GM12878 (cell line): ENCODE results near the gene GALNT18. TPM values are rescaled to one million over a fixed set of nuclear protein-coding genes. Genes with fewer than 3 reads are reported as not detected.

ENCODE experiments used
- ATAC-seq: fragments of 200-7000 bp; cut with Tn5 transposase; 3 replicates; pipeline ENCODE4 v1.9.1; 2020; ENCODE audit warnings: mild to moderate bottlenecking, moderate library complexity
- BruUV-seq: library from RNA; stranded (reverse); fragments of 400-500 nt; replicated peaks from 2 replicates; lab custom pipeline; 2021; lab: Mats Ljungman, UMichigan
- CTCF ChIA-PET: fragments of 300-600 bp; sonication (Branson Sonifier 250); formaldehyde crosslinking; extraction: SDS; loops from one replicate; lab custom pipeline; 2021; ENCODE audit warnings: inconsistent platforms; lab: Yijun Ruan, JAX
- POLR2A ChIA-PET: fragments of 350-600 bp; formaldehyde crosslinking; extraction: SDS; loops from one replicate; lab custom pipeline; 2021; ENCODE audit warnings: inconsistent platforms; lab: Charles Lee
- RAD21 ChIA-PET: fragments of 300-600 bp; sonication (Branson Sonifier 250); formaldehyde crosslinking; loops from one replicate; lab custom pipeline; 2023; ENCODE audit warnings: antibody characterized with exemption; ENCODE audit not compliant: unreplicated experiment; lab: Charles Lee
- SMC1A ChIA-PET: fragments of 300-600 bp; sonication (Branson Sonifier 250); formaldehyde crosslinking; loops from one replicate; lab custom pipeline; 2023; ENCODE audit not compliant: unreplicated experiment, uncharacterized antibody; lab: Charles Lee
- DNase-seq: peaks from one replicate; pipeline ENCODE4 v3.0.0-alpha.2; 2011; ENCODE audit warnings: low read depth, low spot score
- FAIRE-seq: peaks from 3 replicates; lab custom pipeline; 2011; peaks lifted over from hg19 to GRCh38; lab: Jason Lieb, UNC
- H2AFZ ChIP-seq: 2 replicates; pipeline ENCODE4 v1.6.0; 2011; ENCODE audit warnings: low read depth, low read length, control low read depth; ENCODE audit not compliant: control insufficient read depth
- H3K27ac ChIP-seq: 2 replicates; pipeline ENCODE4 v1.5.1; 2011; ENCODE audit warnings: control low read depth; ENCODE audit not compliant: control insufficient read depth, insufficient read depth
- H3K27me3 ChIP-seq, 2 experiments: replicated peaks in 1 of 2; 2 replicates each; pipeline versions ENCODE4 v1.6.0 to v1.6.1; 2011; ENCODE audit warnings: low read length in 1 of 2; ENCODE audit not compliant: control insufficient read depth in 2 of 2, insufficient read depth in 2 of 2
- H3K36me3 ChIP-seq, 2 experiments: 2 replicates each; pipeline ENCODE4 v1.5.1; 2011; ENCODE audit warnings: low read length in 1 of 2; ENCODE audit not compliant: control insufficient read depth in 2 of 2, insufficient read depth in 2 of 2
- H3K4me1 ChIP-seq: 2 replicates; pipeline ENCODE4 v1.6.1; 2011; ENCODE audit warnings: mild to moderate bottlenecking, low read length, moderate library complexity, mixed read lengths; ENCODE audit not compliant: control insufficient read depth, insufficient read depth
- H3K4me2 ChIP-seq: 2 replicates; pipeline ENCODE4 v1.6.0; 2011; ENCODE audit warnings: control low read depth; ENCODE audit not compliant: control insufficient read depth, insufficient read depth
- H3K4me3 ChIP-seq: fragments of 200-600 bp; sonication (generic); 2 replicates; pipeline ENCODE4 v1.5.1; 2016
- H3K79me2 ChIP-seq: 2 replicates; pipeline ENCODE4 v1.6.0; 2011; ENCODE audit warnings: low read length; ENCODE audit not compliant: control insufficient read depth, insufficient read depth
- H3K9ac ChIP-seq: 2 replicates; pipeline ENCODE4 v1.8.0; 2011; ENCODE audit warnings: low read length, control low read depth, mixed read lengths; ENCODE audit not compliant: control insufficient read depth, insufficient read depth
- H3K9me3 ChIP-seq: replicated peaks from 3 replicates; pipeline ENCODE4 v1.5.1; 2011; ENCODE audit warnings: mild to moderate bottlenecking, low read length; ENCODE audit not compliant: control insufficient read depth, insufficient read depth
- H4K20me1 ChIP-seq: 2 replicates; pipeline ENCODE4 v1.6.0; 2011; ENCODE audit not compliant: control insufficient read depth, insufficient read depth
- BACH1 ChIP-seq: fragments of 450-650 bp; IDR thresholded peaks from 2 replicates; pipeline ENCODE4 v1.6.1; 2017; ENCODE audit warnings: mild to moderate bottlenecking, borderline replicate concordance
- CBX3 ChIP-seq: fragments of 200-600 bp; sonication (generic); IDR thresholded peaks from 2 replicates; pipeline ENCODE4 v1.6.1; 2016; ENCODE audit warnings: low read depth, borderline replicate concordance
- CHD1 ChIP-seq: IDR thresholded peaks from 2 replicates; pipeline ENCODE4 v1.6.1; 2012; ENCODE audit warnings: low read depth, low read length, improper control_type of control experiment
- CHD2 ChIP-seq: IDR thresholded peaks from 2 replicates; pipeline ENCODE4 v1.6.1; 2011; ENCODE audit warnings: low read depth, low read length, improper control_type of control experiment, borderline replicate concordance
- ETV6 ChIP-seq, 2 experiments: fragments of 450-650 bp in 1 of 2; IDR thresholded peaks in 1 of 2; conservative IDR thresholded peaks in 1 of 2; 2 replicates each; pipeline ENCODE4 v1.6.1; 2014; ENCODE audit warnings: antibody characterized with exemption in 1 of 2, borderline replicate concordance in 1 of 2, low read depth in 1 of 2, mild to moderate bottlenecking in 1 of 2, moderate library complexity in 1 of 2
- HDAC2 ChIP-seq: fragments of 200-600 bp; sonication (generic); IDR thresholded peaks from 2 replicates; pipeline ENCODE4 v1.6.1; 2017
- IRF4 ChIP-seq: IDR thresholded peaks from 2 replicates; pipeline ENCODE4 v1.6.1; 2011; ENCODE audit warnings: low read depth, low read length
- JUND ChIP-seq: IDR thresholded peaks from 2 replicates; pipeline ENCODE4 v1.6.1; 2012; ENCODE audit warnings: low read depth, mild to moderate bottlenecking, low read length, improper control_type of control experiment, moderate library complexity
- MXI1 ChIP-seq: fragments of 150-350 bp; IDR thresholded peaks from 2 replicates; pipeline ENCODE4 v1.6.1; 2011; ENCODE audit warnings: low read depth, mild to moderate bottlenecking, inconsistent platforms, low read length, improper control_type of control experiment
- NR2F1 ChIP-seq: fragments of 450-650 bp; conservative IDR thresholded peaks from 2 replicates; pipeline ENCODE4 v1.6.1; 2017; ENCODE audit warnings: mild to moderate bottlenecking
- POLR2A ChIP-seq: IDR thresholded peaks from 2 replicates; pipeline ENCODE4 v1.6.1; 2011; ENCODE audit warnings: low read depth, mild to moderate bottlenecking, low read length
- RCOR1 ChIP-seq: conservative IDR thresholded peaks from 2 replicates; pipeline ENCODE4 v1.6.1; 2012; ENCODE audit warnings: low read depth, low read length, improper control_type of control experiment
- TARDBP ChIP-seq: IDR thresholded peaks from 2 replicates; pipeline ENCODE4 v1.6.1; 2016; ENCODE audit warnings: borderline replicate concordance
- TCF12 ChIP-seq: IDR thresholded peaks from 2 replicates; pipeline ENCODE4 v1.6.1; 2011; ENCODE audit warnings: low read depth, mild to moderate bottlenecking, low read length
- TCF3 ChIP-seq: IDR thresholded peaks from 2 replicates; pipeline ENCODE4 v1.6.1; 2012; ENCODE audit warnings: low read depth, mild to moderate bottlenecking, low read length, borderline replicate concordance; ENCODE audit not compliant: insufficient read depth
- WGBS: methylation state at CpG from one replicate; pipeline ENCODE4 v1.1.6; 2016; ENCODE audit warnings: low lambda C conversion rate; ENCODE audit not compliant: insufficient replicate concordance, insufficient coverage; ENCODE audit errors: missing lambda C conversion rate; 5-methylcytosine and 5-hydroxymethylcytosine counted together
- in situ Hi-C: fragments of 300-500 bp; cut with MboI; formaldehyde crosslinking; loops from 9 replicates; pipeline ENCODE4 v1.14.3; 2018; ENCODE audit warnings: mixed read lengths
- intact Hi-C: fragments of 100-400 bp; cut with micrococcal nuclease; formaldehyde crosslinking; loops from one replicate; pipeline ENCODE4 v1.14.2; 2022; ENCODE audit not compliant: unreplicated experiment
- polyA plus RNA-seq, 11 experiments: library from polyadenylated mRNA; depleted of rRNA in 4 of 11; unstranded in 6 of 11; stranded (reverse) in 5 of 11; fragments of >200 nt; fragmentation: Nextera tagmentation in 4 of 11; fragmentation: Illumina TruSeq in 1 of 11; extraction: Ambion mirVana in 4 of 11; extraction: Trizol in 1 of 11; gene quantifications; 1 replicate in 1 of 11; 2 replicates in 10 of 11; pipeline versions ENCODE4 v1.2.1 to v1.2.3, GENCODE V29; 2011 to 2016; ENCODE audit warnings: inconsistent platforms in 2 of 11, missing spikeins in 2 of 11, low read depth in 1 of 11
- total RNA-seq, 4 experiments: library from RNA; depleted of rRNA in 3 of 4; stranded (reverse); fragments of >200 nt in 3 of 4; fragmentation: Illumina TruSeq in 1 of 4; extraction: Trizol in 1 of 4; gene quantifications; 2 replicates each; pipeline versions ENCODE4 v1.2.1 to v1.2.3, GENCODE V29; 2013 to 2021
- TF ChIP-seq, protein P1 (sequence below): fragments of 150-350 bp; IDR thresholded peaks from 2 replicates; pipeline ENCODE4 v1.6.1; 2016; ENCODE audit warnings: low read depth, low read length

The GALNT18 gene
- total and polyA plus RNA-seq, 10 of the 15 experiments (the other 5 are each of a cell fraction or from before 2014, with no cell fraction given): 1.2 to 14.2 (median 6.3) TPM

DNA sequence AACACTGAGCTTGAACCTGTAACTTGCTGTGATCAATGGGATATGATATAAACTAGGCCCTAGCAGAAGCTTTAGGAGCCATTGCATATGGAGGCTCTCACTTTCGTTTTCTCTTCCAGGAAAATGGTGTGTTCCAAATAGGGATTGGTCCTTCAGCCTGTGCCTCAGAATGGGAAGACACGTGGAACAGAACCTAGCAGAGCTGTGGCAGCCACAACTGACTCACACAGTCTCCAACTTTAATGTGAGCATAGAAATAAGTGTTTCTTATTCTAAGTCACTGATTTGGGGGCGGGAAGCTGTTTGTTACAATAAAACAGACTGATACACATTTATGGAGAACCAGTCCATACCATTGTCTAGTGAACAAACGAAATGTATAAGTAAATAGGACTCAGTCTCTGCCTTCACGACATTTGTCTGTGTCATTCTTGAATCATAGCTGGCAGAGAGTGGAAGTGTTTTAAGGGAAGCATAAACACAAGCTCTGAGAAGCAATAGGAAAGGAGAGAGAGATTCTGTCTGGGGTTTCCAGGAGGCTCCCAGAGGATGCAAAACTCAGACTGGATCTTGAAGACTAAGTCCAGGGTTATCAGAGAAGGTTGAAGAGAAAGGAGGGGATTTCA lies 97.3 kb downstream of the GALNT18 start:
- in situ Hi-C loops (no loop called here), intact Hi-C loops (no loop called here)
- Histone ChIP-seq H3K4me3 (no peak overlapping the region), H3K9me3 (no peaks in the 10 kb centered on the region), H3K4me1 (peaks cover 3% of the 10 kb centered on the region), H3K4me2 (0 out of 2 replicates have a peak overlapping the region, but pooled peaks have one; percentile 17), H3K27ac (no peak overlapping the region), H3K9ac (no peak overlapping the region), H2AFZ (no peak overlapping the region; the same call in 1 of the 2 replicates), H3K36me3 (no peaks in the 10 kb centered on the region; a peak in 1 of 4 replicates), H3K79me2 (no peaks in the 10 kb centered on the region; the same call in none of the 2 replicates), H4K20me1 (no peaks in the 10 kb centered on the region), H3K27me3 (no peaks in the 10 kb centered on the region)
- DNase-seq (no peak), FAIRE-seq (no peak), ATAC-seq (no peak)
- ChIA-PET SMC1A (interaction anchor here (0.7 to 1.7 kb wide), 4 partner anchors 8 to 371 kb away, joined by 3 to 4 read pairs (median 4); no protein-coding TSS in a partner anchor), CTCF (interaction anchor here (0.8 kb wide), 1 partner anchor 17 kb away, joined by 3 read pairs; no protein-coding TSS in a partner anchor), POLR2A (no interaction called here), RAD21 (no interaction called here)
- BruUV-seq: no TSS peak
- WGBS: 21% methylated on average over 5 of the region's 5 CpGs
- TF ChIP-seq BACH1 (no peak), TCF3 (no peak), TCF12 (no peak), RCOR1 (no peak), CHD1 (no peak), MXI1 (no peak), JUND (no peak), POLR2A (no peak), TARDBP (no peak), ETV6 (conservative IDR thresholded peaks at IDR 0.05 in 1 of 2, IDR thresholded peaks at IDR 0.05 in 1 of 2; ENCODE audit: borderline replicate concordance in 1 of 2, low read depth in 1 of 2) (no peak), HDAC2 (no peak), CBX3 (no peak), CHD2 (no peak), IRF4 (no peak), NR2F1 (no peak)
- TF ChIP-seq, protein P1, sequence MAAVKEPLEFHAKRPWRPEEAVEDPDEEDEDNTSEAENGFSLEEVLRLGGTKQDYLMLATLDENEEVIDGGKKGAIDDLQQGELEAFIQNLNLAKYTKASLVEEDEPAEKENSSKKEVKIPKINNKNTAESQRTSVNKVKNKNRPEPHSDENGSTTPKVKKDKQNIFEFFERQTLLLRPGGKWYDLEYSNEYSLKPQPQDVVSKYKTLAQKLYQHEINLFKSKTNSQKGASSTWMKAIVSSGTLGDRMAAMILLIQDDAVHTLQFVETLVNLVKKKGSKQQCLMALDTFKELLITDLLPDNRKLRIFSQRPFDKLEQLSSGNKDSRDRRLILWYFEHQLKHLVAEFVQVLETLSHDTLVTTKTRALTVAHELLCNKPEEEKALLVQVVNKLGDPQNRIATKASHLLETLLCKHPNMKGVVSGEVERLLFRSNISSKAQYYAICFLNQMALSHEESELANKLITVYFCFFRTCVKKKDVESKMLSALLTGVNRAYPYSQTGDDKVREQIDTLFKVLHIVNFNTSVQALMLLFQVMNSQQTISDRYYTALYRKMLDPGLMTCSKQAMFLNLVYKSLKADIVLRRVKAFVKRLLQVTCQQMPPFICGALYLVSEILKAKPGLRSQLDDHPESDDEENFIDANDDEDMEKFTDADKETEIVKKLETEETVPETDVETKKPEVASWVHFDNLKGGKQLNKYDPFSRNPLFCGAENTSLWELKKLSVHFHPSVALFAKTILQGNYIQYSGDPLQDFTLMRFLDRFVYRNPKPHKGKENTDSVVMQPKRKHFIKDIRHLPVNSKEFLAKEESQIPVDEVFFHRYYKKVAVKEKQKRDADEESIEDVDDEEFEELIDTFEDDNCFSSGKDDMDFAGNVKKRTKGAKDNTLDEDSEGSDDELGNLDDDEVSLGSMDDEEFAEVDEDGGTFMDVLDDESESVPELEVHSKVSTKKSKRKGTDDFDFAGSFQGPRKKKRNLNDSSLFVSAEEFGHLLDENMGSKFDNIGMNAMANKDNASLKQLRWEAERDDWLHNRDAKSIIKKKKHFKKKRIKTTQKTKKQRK: no peak
